Pancreas (tissue), 10 donors: ENCODE measurements around the gene MRPL9. TPM values are rescaled to one million over a fixed set of nuclear protein-coding genes. Genes with fewer than 3 reads are reported as not detected.

ENCODE experiments used
- ATAC-seq, 4 donors: fragments of 200-7000 bp; cut with Tn5 transposase; one replicate each; pipeline versions ENCODE4 v1.8.0 to v1.9.1; 2020; ENCODE audit warnings: mild to moderate bottlenecking in 4 of 4, moderate library complexity in 4 of 4
- DNase-seq, 6 donors: peaks; one replicate each; pipeline ENCODE4 v3.0.0-alpha.2; 2020
- FAIRE-seq: peaks from 2 replicates; lab custom pipeline; 2012; peaks lifted over from hg19 to GRCh38; lab: Jason Lieb, UNC
- H3K27ac ChIP-seq, 4 donors: fragments of 200-600 bp; sonication (generic); 1 replicate in 3 of 4; 2 replicates in 1 of 4; pipeline versions ENCODE4 v1.5.0 to v1.8.0; 2020
- H3K27me3 ChIP-seq, 4 donors: fragments of 200-600 bp; one replicate each; pipeline ENCODE4 v1.8.0; 2021
- H3K36me3 ChIP-seq, 3 donors: fragments of 200-600 bp; sonication (generic) in 1 of 3; one replicate each; pipeline versions ENCODE4 v1.5.0 to v1.8.0; 2020 to 2021
- H3K4me1 ChIP-seq, 3 donors: fragments of 200-600 bp; one replicate each; pipeline ENCODE4 v1.8.0; 2021
- H3K4me3 ChIP-seq, 4 donors: fragments of 200-600 bp; sonication (generic) in 2 of 4; one replicate each; pipeline versions ENCODE4 v1.5.0 to v1.8.0; 2020 to 2021
- H3K9me3 ChIP-seq, 4 donors: fragments of 200-600 bp; one replicate each; pipeline ENCODE4 v1.8.0; 2021
- WGBS, 2 donors: extraction: QIAGEN DNeasy Blood & Tissue Kit; methylation state at CpG; one replicate each; pipeline ENCODE4 v1.1.7; 2013; 5-methylcytosine and 5-hydroxymethylcytosine counted together
- intact Hi-C, 3 donors: fragments of 100-400 bp; cut with DNase I; formaldehyde crosslinking; loops; one replicate each; pipeline versions ENCODE4 v1.11.1 to v1.14.2; 2022
- polyA plus RNA-seq, 2 donors: library from polyadenylated mRNA; stranded (reverse); fragments of 200-250 nt; gene quantifications; one replicate each; pipeline ENCODE4 v1.2.3, GENCODE V29; 2013
- total RNA-seq, 6 donors: library from RNA; stranded (reverse); fragmentation: NEBNext Ultra II Directional in 4 of 6; extraction: Animal tissue kit (Norgen Biotek cat#: 25700) in 4 of 6; gene quantifications; one replicate each; pipeline versions ENCODE4 v1.2.1 to v1.2.4, GENCODE V29; 2021 to 2023
- TF ChIP-seq, protein P1 (sequence below), 4 donors: fragments of 200-600 bp; sonication (generic) in 3 of 4; IDR thresholded peaks; one replicate each; pipeline versions ENCODE4 v1.5.0 to v1.8.0; 2021; ENCODE audit warnings: antibody characterized with exemption in 4 of 4
- donor health status: healthy with polysubstance abuse.
- donor health status: DM: no; HTN: no; CAD: no; lungs with moderate emphysema.
- donor health status: DM: no; HTN: no; CAD: no.
- donor health status: control.
- donor health status: control.
- donor health status: Bipolar disorder and iron deficiency.
- donor health status: DM: yes; HTN: yes; CAD: no.
- donor health status: DM: no; HTN: no; CAD: no.
- donor health status: DM: no; HTN: no; CAD: no.
- donor health status: DM: yes; HTN: yes; CAD: no.

The MRPL9 gene
- total and polyA plus RNA-seq, 8 donors: 21.8 to 61.9 (median 26.5) TPM

GRCh38 chr1:151807766-151808165, 44.5 kb upstream of the MRPL9 start:
- Histone ChIP-seq H3K4me1 (peaks cover 0 to 18% (median 11%) of the 10 kb centered on the region in 3 donors), H3K9me3 (no peaks in the 10 kb centered on the region), H3K36me3 (peaks cover 0 to 30% (median 3%) of the 10 kb centered on the region in 3 donors), H3K27me3 (no peaks in the 10 kb centered on the region), H3K27ac (no peak overlapping the region), H3K4me3 (no peak overlapping the region)
- TF ChIP-seq, protein P1, sequence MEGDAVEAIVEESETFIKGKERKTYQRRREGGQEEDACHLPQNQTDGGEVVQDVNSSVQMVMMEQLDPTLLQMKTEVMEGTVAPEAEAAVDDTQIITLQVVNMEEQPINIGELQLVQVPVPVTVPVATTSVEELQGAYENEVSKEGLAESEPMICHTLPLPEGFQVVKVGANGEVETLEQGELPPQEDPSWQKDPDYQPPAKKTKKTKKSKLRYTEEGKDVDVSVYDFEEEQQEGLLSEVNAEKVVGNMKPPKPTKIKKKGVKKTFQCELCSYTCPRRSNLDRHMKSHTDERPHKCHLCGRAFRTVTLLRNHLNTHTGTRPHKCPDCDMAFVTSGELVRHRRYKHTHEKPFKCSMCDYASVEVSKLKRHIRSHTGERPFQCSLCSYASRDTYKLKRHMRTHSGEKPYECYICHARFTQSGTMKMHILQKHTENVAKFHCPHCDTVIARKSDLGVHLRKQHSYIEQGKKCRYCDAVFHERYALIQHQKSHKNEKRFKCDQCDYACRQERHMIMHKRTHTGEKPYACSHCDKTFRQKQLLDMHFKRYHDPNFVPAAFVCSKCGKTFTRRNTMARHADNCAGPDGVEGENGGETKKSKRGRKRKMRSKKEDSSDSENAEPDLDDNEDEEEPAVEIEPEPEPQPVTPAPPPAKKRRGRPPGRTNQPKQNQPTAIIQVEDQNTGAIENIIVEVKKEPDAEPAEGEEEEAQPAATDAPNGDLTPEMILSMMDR (IDR thresholded peaks at IDR 0.05): no peak
- FAIRE-seq (no peak), DNase-seq (no peak), ATAC-seq (no peak)
- intact Hi-C loops: no loop called here
- 78 to 84% methylated on average over 1 of the region's 1 CpG for WGBS, 2 donors

- no peak for FAIRE-seq
- Histone ChIP-seq H3K27me3 (no peaks in the 10 kb centered on the region), H3K4me3 (no peak overlapping the region), H3K4me1 (peaks cover 0 to 18% (median 11%) of the 10 kb centered on the region in 3 donors), H3K36me3 (peaks cover 0 to 23% (median 3%) of the 10 kb centered on the region in 3 donors), H3K9me3 (no peaks in the 10 kb centered on the region), H3K27ac (no peak overlapping the region)
- intact Hi-C loops: no loop called here
- ATAC-seq: no peak
- peak in 2 of 6 donors; percentile 19 to 36 for DNase-seq
- WGBS, 2 donors: 73 to 80% methylated on average over 5 of the region's 5 CpGs
- TF ChIP-seq, protein P1 (IDR thresholded peaks at IDR 0.05): no peak
These were observed 43.8 kb upstream of the MRPL9 start for GRCh38 chr1:151807131-151807530.

GRCh38 chr1:151806170-151806569, 42.9 kb upstream of the MRPL9 start:
- no peaks in the 10 kb centered on the region for H3K27me3 ChIP-seq
- intact Hi-C loops: no loop called here
- no peak overlapping the region for H3K4me3 ChIP-seq
- DNase-seq: peak in 2 of 6 donors; percentile 13 to 70
- TF ChIP-seq, protein P1 (IDR thresholded peaks at IDR 0.05): no peak
- 81 to 84% methylated on average over 7 of the region's 7 CpGs for WGBS, 2 donors
- no peak overlapping the region for H3K27ac ChIP-seq
- H3K9me3 ChIP-seq: no peaks in the 10 kb centered on the region
- no peak for FAIRE-seq
- H3K36me3 ChIP-seq: peaks cover 0 to 14% (median 3%) of the 10 kb centered on the region in 3 donors
- H3K4me1 ChIP-seq: peaks cover 0 to 18% (median 11%) of the 10 kb centered on the region in 3 donors
- ATAC-seq: no peak

DNA sequence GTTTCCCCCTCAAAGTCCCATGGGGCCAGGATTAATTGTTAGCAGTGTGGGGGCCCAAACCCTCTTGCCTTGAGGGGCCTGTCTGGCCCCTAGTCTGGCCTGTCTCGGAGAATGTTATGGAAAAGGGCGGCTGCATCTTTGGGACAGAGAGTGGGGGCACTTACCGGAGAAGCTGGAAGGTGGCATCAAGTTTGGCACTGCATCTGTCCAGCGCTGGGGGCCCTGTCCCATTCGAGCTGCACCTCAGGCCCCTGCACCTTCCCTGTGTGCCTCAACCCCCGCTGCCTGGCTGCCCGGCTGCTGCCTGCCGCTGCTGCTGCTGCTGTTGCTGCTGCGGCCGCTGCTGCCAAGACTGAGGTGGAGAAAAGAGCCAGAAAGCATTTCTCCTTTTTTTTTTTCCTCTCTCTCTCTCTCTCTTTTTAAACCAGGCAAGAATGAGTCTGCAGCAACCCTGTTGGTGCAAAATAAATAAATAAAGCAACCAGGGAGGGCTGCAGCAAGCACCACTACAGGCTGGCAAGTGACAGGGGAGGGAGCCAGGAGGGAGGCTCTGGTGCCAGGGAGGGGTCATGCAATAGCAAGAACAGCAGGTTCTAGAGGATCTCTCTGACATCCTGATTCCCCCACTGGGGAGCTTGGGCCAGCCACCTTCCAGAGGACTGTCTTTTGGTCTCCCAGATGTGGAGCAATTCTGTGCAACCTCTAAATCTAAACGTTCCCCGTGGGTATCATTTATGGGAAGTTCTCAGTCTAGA, 41.9 kb upstream of the MRPL9 start, which contains the start of gene LINGO4:
TSS of gene LINGO4 (minus strand) at position 354 of the 755 bp plus-strand sequence. CDS start 2,715 bp downstream, outside the sequence.
- no peak within 1 kb of the TSS for H3K27ac ChIP-seq
- H3K4me3 ChIP-seq: no peak within 1 kb of the TSS
- H3K27me3 ChIP-seq: no peaks in the 10 kb centered on the region
- intact Hi-C loops: no loop called here
- DNase-seq (peak in 2 of 6 donors; percentile 14 to 63), ATAC-seq (peak in 2 of 4 donors; percentile 19 to 36), FAIRE-seq (no peak)
- TF ChIP-seq, protein P1 (IDR thresholded peaks at IDR 0.05): no peak
- 31 to 40% methylated on average over 12 of the region's 12 CpGs for WGBS, 2 donors
- no peaks in the 10 kb centered on the region for H3K9me3 ChIP-seq
- H3K36me3 ChIP-seq: peaks cover 0 to 10% (median 3%) of the 10 kb centered on the region in 3 donors
- H3K4me1 ChIP-seq: peaks cover 0 to 11% (median 10%) of the 10 kb centered on the region in 3 donors

DNA sequence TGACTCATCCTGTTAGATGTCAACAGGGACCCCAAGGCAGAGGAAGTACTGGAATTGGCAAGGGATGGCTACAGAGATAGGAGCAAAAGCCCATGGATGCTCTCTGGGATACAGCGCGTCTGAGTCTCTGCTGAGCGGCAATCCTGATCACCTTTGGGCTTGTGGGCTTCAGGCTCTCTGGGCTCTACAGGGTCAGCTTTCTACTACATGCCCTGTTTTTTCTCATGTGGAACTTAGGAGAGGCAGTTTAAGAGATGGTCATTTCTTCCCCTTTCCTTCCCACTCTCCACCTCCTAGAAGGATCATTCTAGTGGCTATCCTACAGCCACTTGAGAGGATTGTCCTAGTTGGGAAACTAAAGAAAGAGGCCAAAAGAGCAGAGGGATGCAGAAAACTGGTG, 40.6 kb upstream of the MRPL9 start:
- Histone ChIP-seq H3K4me3 (no peak overlapping the region), H3K27me3 (no peaks in the 10 kb centered on the region), H3K36me3 (peaks cover 0 to 10% (median 3%) of the 10 kb centered on the region in 3 donors), H3K9me3 (no peaks in the 10 kb centered on the region), H3K4me1 (no peaks in the 10 kb centered on the region), H3K27ac (no peak overlapping the region)
- DNase-seq (peak in 1 of 6 donors; percentile 6), FAIRE-seq (no peak), ATAC-seq (no peak)
- intact Hi-C loops: no loop called here
- 92 to 95% methylated on average over 3 of the region's 3 CpGs for WGBS, 2 donors
- TF ChIP-seq, protein P1 (IDR thresholded peaks at IDR 0.05): no peak
